ENCODE results near the gene GOLGA5.

DNA sequence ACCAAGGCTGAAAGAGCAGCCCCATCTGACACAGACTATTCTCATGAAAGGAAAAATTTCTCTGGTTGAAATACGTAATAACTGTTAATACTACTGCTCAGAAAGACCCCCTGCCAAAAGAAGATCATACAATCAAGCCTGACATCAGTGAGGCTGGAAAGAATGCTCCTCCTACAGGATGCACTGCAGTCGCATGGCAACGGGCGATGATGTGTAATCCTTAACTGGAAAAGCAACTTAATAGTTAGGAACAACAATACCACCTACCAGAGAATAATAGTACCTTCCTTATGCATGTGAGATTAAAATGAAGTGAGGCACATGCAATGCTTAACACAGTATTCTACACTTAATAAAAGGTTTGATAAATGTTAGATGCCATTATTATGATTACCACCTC lies 1.2 kb upstream of the GOLGA5 start:
- TF ChIP-seq, protein P1, sequence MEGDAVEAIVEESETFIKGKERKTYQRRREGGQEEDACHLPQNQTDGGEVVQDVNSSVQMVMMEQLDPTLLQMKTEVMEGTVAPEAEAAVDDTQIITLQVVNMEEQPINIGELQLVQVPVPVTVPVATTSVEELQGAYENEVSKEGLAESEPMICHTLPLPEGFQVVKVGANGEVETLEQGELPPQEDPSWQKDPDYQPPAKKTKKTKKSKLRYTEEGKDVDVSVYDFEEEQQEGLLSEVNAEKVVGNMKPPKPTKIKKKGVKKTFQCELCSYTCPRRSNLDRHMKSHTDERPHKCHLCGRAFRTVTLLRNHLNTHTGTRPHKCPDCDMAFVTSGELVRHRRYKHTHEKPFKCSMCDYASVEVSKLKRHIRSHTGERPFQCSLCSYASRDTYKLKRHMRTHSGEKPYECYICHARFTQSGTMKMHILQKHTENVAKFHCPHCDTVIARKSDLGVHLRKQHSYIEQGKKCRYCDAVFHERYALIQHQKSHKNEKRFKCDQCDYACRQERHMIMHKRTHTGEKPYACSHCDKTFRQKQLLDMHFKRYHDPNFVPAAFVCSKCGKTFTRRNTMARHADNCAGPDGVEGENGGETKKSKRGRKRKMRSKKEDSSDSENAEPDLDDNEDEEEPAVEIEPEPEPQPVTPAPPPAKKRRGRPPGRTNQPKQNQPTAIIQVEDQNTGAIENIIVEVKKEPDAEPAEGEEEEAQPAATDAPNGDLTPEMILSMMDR (IDR thresholded peaks at IDR 0.05) = no peak
- TF ChIP-seq EP300 (IDR thresholded peaks at IDR 0.05) = no peak
- no peak for TF ChIP-seq POLR2A (IDR thresholded peaks at IDR 0.05)

Measured in tibial nerve (tissue), 4 donors.